Activated CD8-positive, alpha-beta memory T cell treated with anti-CD3 and anti-CD28 coated beads for 24 hours (primary cell): Measurements from ENCODE around the gene PSMD1.
"Not testable (repeated sequence)": the region's sequence is repeated elsewhere in the genome, so short reads cannot be mapped to it uniquely, and the experiment has no call there.

ENCODE experiments used
- DNase-seq: peaks from one replicate; pipeline ENCODE4 v3.0.0-alpha.2; 2020

Gene PSMD1

GRCh38 chr2:231189171-231189530 lies 132.5 kb downstream of the PSMD1 start:
- no peak for DNase-seq

- DNase-seq, result peak; percentile 51
Observed at GRCh38 chr2:231189571-231190495, 133.2 kb downstream of the PSMD1 start.

- no peak for DNase-seq
Observed at GRCh38 chr2:231190531-231191197, 134.0 kb downstream of the PSMD1 start.

GRCh38 chr2:231191896-231192872 lies 135.5 kb downstream of the PSMD1 start:
- DNase-seq, result no peak

- no peak for DNase-seq
Observed at GRCh38 chr2:231193216-231193615, 136.5 kb downstream of the PSMD1 start.

- no peak for DNase-seq
Observed at GRCh38 chr2:231196592-231196991, 139.9 kb downstream of the PSMD1 start.

GRCh38 chr2:231197196-231197595 lies 140.5 kb downstream of the PSMD1 start:
- not testable (repeated sequence) for DNase-seq

- DNase-seq, result no peak
Observed at GRCh38 chr2:231197706-231198290, 141.1 kb downstream of the PSMD1 start.

GRCh38 chr2:231198291-231199173 lies 141.9 kb downstream of the PSMD1 start, which contains the start of gene ARMC9:
ARMC9 (plus strand) TSS chr2:231198631; CDS start chr2:231206239, 7,608 bp downstream.
- DNase-seq, result peak; percentile 90

GRCh38 chr2:231199219-231199618 lies 142.6 kb downstream of the PSMD1 start:
- no peak for DNase-seq

GRCh38 chr2:231200805-231201474 lies 144.3 kb downstream of the PSMD1 start:
- DNase-seq, result no peak

- no peak for DNase-seq
Observed at GRCh38 chr2:231201475-231201814, 144.8 kb downstream of the PSMD1 start.

GRCh38 chr2:231203087-231203486 lies 146.4 kb downstream of the PSMD1 start:
- no peak for DNase-seq

GRCh38 chr2:231204146-231204545 lies 147.5 kb downstream of the PSMD1 start:
- no peak for DNase-seq

- DNase-seq, result peak; percentile 38
Observed at GRCh38 chr2:231204581-231204980, 147.9 kb downstream of the PSMD1 start.

- no peak for DNase-seq
Observed at GRCh38 chr2:231207734-231208133, 151.1 kb downstream of the PSMD1 start.

- DNase-seq, result no peak
Observed at GRCh38 chr2:231210782-231211181, 154.1 kb downstream of the PSMD1 start.

- DNase-seq, result no peak
Observed at GRCh38 chr2:231211486-231211885, 154.8 kb downstream of the PSMD1 start.

- no peak for DNase-seq
Observed at GRCh38 chr2:231212329-231212845, 155.7 kb downstream of the PSMD1 start.

- no peak for DNase-seq
Observed at GRCh38 chr2:231213931-231214642, 157.4 kb downstream of the PSMD1 start.
